HG03139 (cell line): ENCODE measurements around the gene PRDM15.

Experiments used
- ATAC-seq: cut with Tn5 transposase; IDR thresholded peaks from one replicate; pipeline ENCODE4 v1.9.1; 2021; ENCODE audit not compliant: unreplicated experiment

Gene PRDM15

GRCh38 chr21:41766883-41767605, 112.1 kb downstream of the PRDM15 start, which contains the start of gene RIPK4:
TSS of gene RIPK4 (minus strand) at chr21:41767052. CDS start at chr21:41767041, 11 bp downstream.
- no peak for ATAC-seq

- ATAC-seq = no peak
Observed at GRCh38 chr21:41765973-41766882, 112.9 kb downstream of the PRDM15 start.

- ATAC-seq = no peak
Observed at GRCh38 chr21:41765420-41765821, 113.7 kb downstream of the PRDM15 start.

- no peak for ATAC-seq
Observed at GRCh38 chr21:41764558-41765419, 114.4 kb downstream of the PRDM15 start.

DNA sequence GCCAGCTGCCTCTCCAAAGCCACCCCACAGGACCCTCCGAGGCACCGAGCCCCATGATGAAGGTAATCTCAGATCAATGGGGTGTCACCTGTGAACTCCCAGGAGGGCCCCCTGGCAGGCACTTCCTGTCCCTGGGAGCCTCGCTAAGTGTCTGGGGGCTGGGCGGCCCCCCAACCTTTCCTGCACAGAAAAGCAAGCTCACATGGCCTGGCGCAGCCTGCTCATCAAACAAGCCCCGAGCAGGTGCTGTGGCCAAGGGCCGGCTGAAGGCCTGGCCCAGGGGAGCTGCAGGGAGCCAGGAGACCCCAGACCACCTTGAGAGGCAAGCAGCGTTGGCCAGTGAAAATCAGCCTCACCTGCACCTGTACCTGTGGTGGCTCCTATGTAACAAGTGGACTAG, 115.1 kb downstream of the PRDM15 start:
- ATAC-seq = no peak

GRCh38 chr21:41763398-41763931, 115.7 kb downstream of the PRDM15 start:
- no peak for ATAC-seq

- ATAC-seq = no peak
Observed at GRCh38 chr21:41762753-41763152, 116.4 kb downstream of the PRDM15 start.

DNA sequence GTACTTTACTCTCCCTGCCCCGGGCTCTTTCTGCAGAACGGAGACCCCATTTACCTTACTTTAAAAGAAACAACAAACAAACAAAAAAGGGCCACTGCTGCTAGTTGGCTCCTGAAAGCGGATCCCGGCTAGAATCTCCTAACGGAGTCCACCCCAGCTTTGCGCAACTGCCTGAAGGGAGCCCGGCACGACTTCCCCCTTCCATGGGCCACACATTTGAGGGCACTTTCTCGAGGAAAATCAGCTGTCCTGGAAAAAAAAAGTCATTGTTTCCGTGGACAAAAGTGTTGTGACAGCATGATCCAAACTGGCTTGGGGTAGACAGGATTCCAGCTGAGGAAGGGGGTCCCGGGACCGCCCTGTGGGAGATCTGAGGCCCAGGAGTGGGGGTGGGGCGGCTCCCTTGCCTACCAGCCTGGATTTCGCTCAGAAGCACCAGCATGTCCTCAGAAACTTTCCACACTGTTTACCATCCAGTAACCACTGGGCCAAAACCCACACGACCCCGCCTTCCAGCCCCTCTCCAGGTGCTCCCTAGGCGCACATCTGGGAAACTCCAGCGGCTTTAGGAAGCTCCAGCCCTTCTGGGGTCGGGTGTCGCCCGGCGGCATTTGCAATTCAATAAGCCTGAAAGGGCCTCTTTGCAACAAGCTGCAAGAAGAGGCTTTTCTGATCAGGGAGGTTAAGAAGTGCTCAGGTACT, 117.1 kb downstream of the PRDM15 start:
- ATAC-seq = no peak

GRCh38 chr21:41761211-41761933, 117.8 kb downstream of the PRDM15 start:
- no peak for ATAC-seq

- no peak for ATAC-seq
Observed at GRCh38 chr21:41760411-41760810, 118.7 kb downstream of the PRDM15 start.

DNA sequence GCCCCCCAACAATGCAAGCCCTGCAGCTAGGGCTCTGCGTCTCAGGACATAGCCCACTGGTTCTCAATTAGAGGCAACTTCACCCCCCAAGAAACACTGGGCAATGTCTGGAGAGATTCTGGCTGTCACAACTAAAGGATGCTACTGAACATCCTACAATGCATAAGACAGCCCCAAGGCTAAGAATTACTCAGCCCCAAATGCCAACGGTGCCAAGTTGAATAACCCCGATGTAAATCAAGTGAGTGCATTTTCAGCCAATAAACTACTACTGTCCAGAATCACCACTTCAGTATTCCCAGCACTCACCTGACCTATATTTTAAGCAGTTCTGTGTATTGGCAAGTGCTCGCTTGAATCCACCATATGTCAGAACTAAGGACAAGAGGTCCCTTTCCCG, 119.2 kb downstream of the PRDM15 start:
- no peak for ATAC-seq

DNA sequence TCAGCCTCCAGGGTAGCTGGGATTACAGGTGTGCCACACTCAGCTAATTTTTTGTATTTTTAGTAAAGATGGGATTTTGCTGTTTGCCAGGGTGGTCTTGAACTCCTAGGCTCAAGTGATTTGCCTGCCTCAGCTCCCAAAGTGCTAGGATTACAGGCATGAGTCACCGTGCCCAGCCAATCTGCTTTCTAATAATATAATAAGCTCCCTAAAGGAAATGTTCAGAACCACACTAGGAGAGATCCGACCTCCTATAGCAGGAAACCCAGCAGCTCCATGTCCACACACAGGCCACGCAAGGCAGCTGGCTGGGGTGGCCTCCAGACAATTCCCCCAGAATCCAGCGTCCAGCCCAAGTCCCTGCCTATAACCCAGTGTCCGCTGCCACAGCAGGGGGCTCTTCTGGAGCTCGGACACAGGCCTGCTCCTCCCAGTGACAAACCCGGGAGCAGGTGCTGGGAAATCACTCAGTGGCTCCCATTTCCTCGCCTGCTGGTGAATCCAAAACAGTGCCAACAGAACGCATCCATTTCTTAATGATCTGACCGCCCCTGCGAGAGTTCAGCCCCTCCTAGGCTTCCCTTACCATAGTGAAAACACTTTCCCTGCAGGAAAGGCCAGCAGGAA, 119.8 kb downstream of the PRDM15 start:
- no peak for ATAC-seq

GRCh38 chr21:41758550-41758949, 120.6 kb downstream of the PRDM15 start:
- ATAC-seq = no peak

- no peak for ATAC-seq
Observed at GRCh38 chr21:41755934-41756773, 123.0 kb downstream of the PRDM15 start.

DNA sequence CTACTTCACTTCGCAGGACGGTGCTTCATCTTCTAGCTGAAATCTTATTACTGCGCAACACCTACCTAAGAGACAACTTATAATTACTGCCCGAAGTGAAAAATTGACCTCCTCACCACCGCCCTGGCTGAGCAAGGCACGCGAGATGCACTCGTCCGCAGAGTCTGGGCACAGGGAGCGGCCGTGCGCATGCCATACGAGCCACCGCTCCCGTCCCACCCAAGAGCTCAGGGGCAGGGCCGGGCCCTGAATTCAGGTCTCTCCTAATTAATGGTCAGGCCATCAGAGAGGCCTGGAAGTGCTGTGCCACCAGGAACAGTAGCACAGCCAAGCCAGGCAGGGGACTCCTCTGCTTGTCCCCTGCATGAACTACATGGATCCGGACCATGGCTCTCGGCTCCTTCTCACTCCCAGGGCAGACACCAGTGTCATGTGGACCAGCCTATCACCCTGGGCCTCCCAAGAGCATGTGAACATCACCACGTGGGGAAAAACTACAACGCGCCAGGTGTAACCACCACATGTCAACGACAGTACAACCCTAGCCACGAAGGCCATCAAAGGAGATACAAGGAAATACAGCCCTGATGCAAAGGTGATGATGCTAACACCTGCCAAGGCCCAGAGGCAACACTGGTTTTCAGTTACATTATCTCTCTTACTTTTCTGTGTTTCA, 123.7 kb downstream of the PRDM15 start:
- no peak for ATAC-seq

DNA sequence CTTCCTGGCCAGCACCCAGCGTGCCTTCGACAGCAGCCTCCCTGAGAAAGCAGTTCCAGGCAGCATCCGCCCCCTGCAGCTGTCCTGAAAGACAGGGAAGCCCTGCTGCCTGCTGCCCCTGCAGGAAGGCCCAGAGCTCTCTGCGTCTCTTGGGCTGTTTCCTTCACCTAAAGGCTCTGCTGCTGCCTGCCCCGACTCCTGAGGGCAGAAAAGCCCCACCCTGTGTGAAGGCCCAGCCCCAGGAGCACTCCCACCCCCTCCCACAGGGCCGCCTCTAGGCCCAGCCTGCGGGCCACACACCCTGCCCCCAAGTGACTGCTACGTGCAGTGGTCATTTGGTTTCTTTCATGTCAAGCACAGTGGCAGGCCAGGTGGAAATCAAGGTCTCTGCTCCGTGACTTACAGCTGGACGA, 124.7 kb downstream of the PRDM15 start:
- no peak for ATAC-seq

DNA sequence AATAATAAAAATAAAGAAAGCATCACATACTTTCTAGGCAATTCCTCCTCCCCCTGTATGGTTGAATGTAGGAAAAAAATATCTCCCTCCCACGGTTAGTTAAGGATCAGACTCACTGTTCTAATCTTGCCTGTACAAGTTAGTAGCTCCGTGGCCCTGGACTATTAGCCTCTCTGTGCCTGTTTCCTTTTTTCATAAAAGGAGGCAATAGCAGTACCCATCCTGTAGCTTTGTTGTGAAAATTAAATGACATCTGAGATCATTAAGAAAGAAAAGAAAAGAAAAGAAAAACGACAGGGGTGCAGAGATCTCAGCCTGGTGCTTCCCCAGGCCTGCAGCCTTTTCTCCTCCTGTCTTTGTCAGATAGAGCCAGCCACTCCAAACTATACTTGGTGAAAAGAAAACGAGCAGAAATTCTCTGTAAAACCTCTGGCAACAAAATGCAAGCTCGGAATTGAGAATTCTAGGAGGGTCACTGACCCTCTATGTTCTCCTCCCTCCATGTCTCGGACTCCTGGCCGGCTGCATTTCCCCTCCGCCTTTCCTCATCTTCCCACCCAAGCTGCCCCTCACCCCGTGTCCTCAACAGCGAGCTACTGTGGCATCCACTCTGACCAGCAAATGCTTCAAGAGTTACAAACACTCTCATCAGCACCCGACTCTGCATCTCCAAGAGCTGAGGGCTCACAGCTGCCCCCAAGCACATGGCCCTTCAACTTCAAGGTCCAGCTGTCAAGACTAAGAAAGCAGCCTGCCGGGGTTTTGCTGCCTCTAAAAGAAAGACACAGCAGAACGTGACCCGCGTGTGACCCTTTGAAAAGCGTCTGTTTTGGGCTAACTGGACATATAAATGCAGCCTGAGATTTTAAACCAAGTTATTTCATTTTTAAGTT, 125.9 kb downstream of the PRDM15 start:
- ATAC-seq = no peak
